ENCODE results near the gene VPS16.

- TF ChIP-seq CTCF (IDR thresholded peaks at IDR 0.05; ENCODE audit: insufficient read depth, low read length, poor library complexity, severe bottlenecking) (no peak), EZH2phosphoT487 (conservative IDR thresholded peaks at IDR 0.05; ENCODE audit: low read length) (no peak)
These were observed 24.4 kb upstream of the VPS16 start, which contains the start of gene TMEM239 for GRCh38 chr20:2816030-2816582.

All from SU-DHL-6 (cell line).